ACC112 (cell line): ENCODE results near the gene NEK10.

ENCODE experiments used
- H2AFZ ChIP-seq: fragments of 200-600 bp; sonication (generic); one replicate; pipeline ENCODE4 v1.6.0; 2017; ENCODE audit warnings: antibody characterized with exemption, low read length; ENCODE audit not compliant: unreplicated experiment
- H3K27ac ChIP-seq: fragments of 200-600 bp; sonication (generic); 2 replicates; pipeline ENCODE4 v1.5.1; 2014; ENCODE audit warnings: low read depth, mild to moderate bottlenecking, antibody characterized with exemption, low read length, moderate library complexity
- H3K27me3 ChIP-seq: fragments of 200-600 bp; sonication (generic); 2 replicates; pipeline ENCODE4 v1.6.1; 2014; ENCODE audit warnings: mild to moderate bottlenecking, antibody characterized with exemption, low read length, moderate library complexity, mixed read lengths; ENCODE audit not compliant: insufficient read depth
- H3K36me3 ChIP-seq: fragments of 200-600 bp; sonication (generic); 2 replicates; pipeline ENCODE4 v1.6.1; 2016; ENCODE audit warnings: mild to moderate bottlenecking, antibody characterized with exemption, low read length, moderate library complexity, mixed read lengths; ENCODE audit not compliant: insufficient read depth
- H3K4me1 ChIP-seq: fragments of 200-600 bp; sonication (generic); one replicate; pipeline ENCODE4 v1.6.1; 2016; ENCODE audit warnings: low read length, mixed read lengths; ENCODE audit not compliant: insufficient read depth, unreplicated experiment, control insufficient read depth
- H3K4me3 ChIP-seq: fragments of 200-600 bp; sonication (generic); 2 replicates; pipeline ENCODE4 v1.5.1; 2014; ENCODE audit warnings: mild to moderate bottlenecking, low read depth, low read length
- H3K79me2 ChIP-seq: fragments of 200-600 bp; sonication (generic); one replicate; pipeline ENCODE4 v1.6.0; 2016; ENCODE audit warnings: low read length; ENCODE audit not compliant: control insufficient read depth, unreplicated experiment, insufficient read depth

The NEK10 gene

DNA sequence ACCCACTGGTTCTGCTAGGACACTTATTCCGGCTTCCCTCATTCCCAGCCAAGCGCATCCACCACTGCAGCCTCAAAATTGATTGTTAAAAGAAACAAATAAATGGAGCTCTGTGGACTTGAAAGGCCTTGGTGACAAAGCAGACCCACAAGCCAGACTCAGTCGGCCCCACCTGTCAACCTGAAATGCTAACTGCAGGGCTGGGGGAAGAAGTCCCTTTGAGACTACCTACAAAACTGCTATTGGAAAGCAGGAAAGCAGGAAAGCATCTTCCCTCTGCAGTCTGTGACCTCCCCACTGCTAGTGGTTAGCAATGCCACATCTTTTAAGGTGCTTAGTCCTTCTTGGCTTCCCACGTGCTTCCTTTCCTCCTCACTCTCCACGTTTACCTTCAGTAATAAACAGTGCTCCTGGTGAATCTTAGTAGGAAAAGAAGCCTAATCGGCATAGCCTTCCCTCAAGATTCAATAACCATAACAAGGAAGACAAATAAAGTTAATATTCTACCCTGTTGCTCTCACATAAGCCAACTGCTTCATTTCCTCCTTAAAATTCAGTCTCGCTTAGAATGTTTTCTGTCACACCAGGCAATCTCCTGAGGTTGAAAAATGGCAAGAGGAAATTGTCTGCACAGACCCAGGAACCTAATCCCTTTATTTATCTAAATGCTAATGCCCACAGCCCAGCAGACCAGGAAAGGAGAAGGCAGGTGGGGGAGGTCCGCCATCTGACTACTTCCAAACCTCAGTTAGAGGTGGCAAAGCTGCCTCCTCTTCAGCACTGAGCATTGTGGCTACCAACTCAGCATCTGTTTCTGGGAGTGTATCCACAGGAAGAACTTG, 296.2 kb downstream of the NEK10 start:
- no peaks in the 10 kb centered on the region for H3K79me2 ChIP-seq
- H3K27ac ChIP-seq = no peak overlapping the region
- no peak overlapping the region for H2AFZ ChIP-seq
- H3K36me3 ChIP-seq = no peaks in the 10 kb centered on the region
- H3K27me3 ChIP-seq = no peaks in the 10 kb centered on the region
- no peaks in the 10 kb centered on the region for H3K4me1 ChIP-seq
- H3K4me3 ChIP-seq = no peak overlapping the region

GRCh38 chr3:27060336-27060735, 308.8 kb downstream of the NEK10 start:
- no peak overlapping the region for H3K27ac ChIP-seq
- H3K4me3 ChIP-seq = no peak overlapping the region
- H3K4me1 ChIP-seq = no peaks in the 10 kb centered on the region
- no peaks in the 10 kb centered on the region for H3K79me2 ChIP-seq
- no peak overlapping the region for H2AFZ ChIP-seq
- H3K36me3 ChIP-seq = no peaks in the 10 kb centered on the region
- peaks cover 3% of the 10 kb centered on the region for H3K27me3 ChIP-seq
